Measurements from ENCODE around the gene BLZF1.

DNA sequence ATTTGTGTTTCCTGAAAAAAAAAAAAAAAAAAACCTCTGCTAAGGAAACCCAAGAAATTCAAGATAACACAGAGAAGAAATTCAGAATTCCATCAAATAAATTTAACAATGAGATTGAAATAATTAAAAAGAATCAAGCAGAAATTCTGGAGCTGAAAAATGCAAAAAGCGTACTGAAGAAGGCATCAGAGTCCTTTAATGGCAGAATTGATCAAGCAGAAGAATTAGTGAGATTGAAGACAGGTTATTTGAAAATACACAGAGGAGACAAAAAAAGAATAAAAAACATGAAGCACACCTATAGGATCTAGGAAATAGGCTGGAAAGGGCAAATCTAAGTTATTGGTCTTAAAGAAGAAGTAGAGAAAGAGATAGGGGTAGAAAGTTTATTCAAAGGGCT, 38.6 kb upstream of the BLZF1 start:
- TF ChIP-seq CTCF (IDR thresholded peaks at IDR 0.05; ENCODE audit: insufficient read depth, low read length, poor library complexity, severe bottlenecking) (no peak), EZH2phosphoT487 (conservative IDR thresholded peaks at IDR 0.05; ENCODE audit: low read length) (no peak)
